ENCODE data around the gene NUDT2.
"Not testable (repeated sequence)": the region's sequence is repeated elsewhere in the genome, so short reads cannot be mapped to it uniquely, and the experiment has no call there.

Gene NUDT2

GRCh38 chr9:34337403-34337802, 8.0 kb downstream of the NUDT2 start:
- no peak for DNase-seq

GRCh38 chr9:34338079-34338478, 8.7 kb downstream of the NUDT2 start:
- DNase-seq = not testable (repeated sequence)

GRCh38 chr9:34338665-34339385, 9.5 kb downstream of the NUDT2 start:
- no peak for DNase-seq

GRCh38 chr9:34341659-34342295, 12.4 kb downstream of the NUDT2 start:
- no peak for DNase-seq

- no peak for DNase-seq
Observed at GRCh38 chr9:34343090-34343489, 13.7 kb downstream of the NUDT2 start.

GRCh38 chr9:34343605-34344004, 14.2 kb downstream of the NUDT2 start:
- DNase-seq = no peak

- DNase-seq = no peak
Observed at GRCh38 chr9:34346873-34347799, 17.8 kb downstream of the NUDT2 start.

GRCh38 chr9:34347800-34348158, 18.4 kb downstream of the NUDT2 start:
- DNase-seq = no peak

- DNase-seq = no peak
Observed at GRCh38 chr9:34349324-34349723, 20.0 kb downstream of the NUDT2 start.

- DNase-seq = not testable (repeated sequence)
Observed at GRCh38 chr9:34352122-34352652, 22.8 kb downstream of the NUDT2 start.

GRCh38 chr9:34352957-34353356, 23.6 kb downstream of the NUDT2 start:
- not testable (repeated sequence) for DNase-seq

- no peak for DNase-seq
Observed at GRCh38 chr9:34362614-34363214, 33.3 kb downstream of the NUDT2 start.

- DNase-seq = no peak
Observed at GRCh38 chr9:34363619-34364351, 34.4 kb downstream of the NUDT2 start.

GRCh38 chr9:34365282-34365681, 35.9 kb downstream of the NUDT2 start:
- DNase-seq = no peak

GRCh38 chr9:34366365-34366764, 37.0 kb downstream of the NUDT2 start:
- no peak for DNase-seq

- not testable (repeated sequence) for DNase-seq
Observed at GRCh38 chr9:34367751-34368410, 38.5 kb downstream of the NUDT2 start.

- DNase-seq = not testable (repeated sequence)
Observed at GRCh38 chr9:34368796-34369195, 39.4 kb downstream of the NUDT2 start.

- no peak for DNase-seq
Observed at GRCh38 chr9:34369636-34370035, 40.3 kb downstream of the NUDT2 start.

GRCh38 chr9:34370335-34370969, 41.1 kb downstream of the NUDT2 start:
- no peak for DNase-seq

GRCh38 chr9:34370970-34371880, 41.9 kb downstream of the NUDT2 start:
- no peak for DNase-seq
